Measurements from ENCODE around the gene MAST4. TPM values are rescaled to one million over a fixed set of nuclear protein-coding genes. Genes with fewer than 3 reads are reported as not detected.

The MAST4 gene
- polyA plus RNA-seq, 3 donors, result 12.5 to 15.3 (median 13.7) TPM

GRCh38 chr5:66896171-66896570 is 300.0 kb downstream of the MAST4 start:
- no peak for DNase-seq (ENCODE audit: low read depth in 3 of 3, low spot score in 2 of 3)

- no peak for DNase-seq (ENCODE audit: low read depth in 3 of 3, low spot score in 2 of 3)
Measured at GRCh38 chr5:66897356-66897755, 301.2 kb downstream of the MAST4 start.

DNA sequence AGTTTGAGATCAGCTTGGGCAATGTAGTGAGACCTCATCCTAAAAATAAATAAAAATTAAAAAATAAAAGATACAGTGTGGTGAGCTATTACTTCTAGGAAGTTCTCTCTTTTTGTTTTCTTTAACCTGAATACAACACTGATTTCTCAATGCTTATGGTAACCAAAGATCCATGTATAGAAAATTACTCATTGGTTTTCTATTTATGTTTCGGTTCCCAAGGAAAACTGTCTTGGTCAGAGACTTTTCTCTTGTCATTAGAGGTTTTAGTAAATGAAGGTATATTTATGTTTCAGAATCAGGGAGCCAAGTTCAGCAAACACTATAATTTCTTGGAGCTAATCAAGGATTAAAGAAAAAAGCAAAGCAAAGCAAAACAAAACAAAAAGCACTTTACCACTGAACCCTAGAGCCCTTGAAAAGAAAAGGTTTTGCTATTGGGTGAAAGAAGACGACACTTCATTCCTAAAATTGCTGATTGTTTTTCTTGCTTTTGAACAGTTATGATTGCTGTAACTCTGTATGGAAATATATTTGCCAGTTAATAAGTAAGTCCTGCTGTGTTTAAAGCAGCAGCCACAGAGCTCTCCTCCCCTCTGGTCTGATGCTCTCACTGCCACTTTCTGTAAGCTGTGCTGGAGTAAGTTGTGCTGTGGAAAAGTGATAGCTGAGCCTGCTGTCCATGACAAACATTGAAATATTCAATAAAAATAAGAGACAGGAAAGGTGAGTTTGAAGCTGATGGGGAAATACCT is 302.2 kb downstream of the MAST4 start:
- DNase-seq (ENCODE audit: low read depth in 3 of 3, low spot score in 2 of 3), result no peak

DNA sequence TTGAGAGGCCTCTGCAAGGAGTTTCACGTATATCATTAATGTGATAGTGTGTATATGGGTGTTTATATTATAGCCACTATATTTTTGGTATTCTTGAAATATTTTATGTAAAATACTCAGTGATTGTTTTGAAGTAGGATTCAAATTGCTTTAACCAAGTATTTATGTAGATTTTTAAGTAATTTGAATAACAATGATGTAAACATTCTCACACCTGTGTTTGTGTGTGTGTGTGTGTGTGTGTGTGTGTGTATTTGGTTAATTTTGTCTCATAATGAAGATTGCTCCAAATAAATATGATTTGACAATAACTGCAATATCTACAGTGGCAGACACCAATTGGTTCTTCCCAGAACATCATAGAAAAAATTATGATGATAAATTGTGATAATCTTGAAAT is 307.0 kb downstream of the MAST4 start:
- no peak for DNase-seq (ENCODE audit: low read depth in 3 of 3, low spot score in 2 of 3)

DNA sequence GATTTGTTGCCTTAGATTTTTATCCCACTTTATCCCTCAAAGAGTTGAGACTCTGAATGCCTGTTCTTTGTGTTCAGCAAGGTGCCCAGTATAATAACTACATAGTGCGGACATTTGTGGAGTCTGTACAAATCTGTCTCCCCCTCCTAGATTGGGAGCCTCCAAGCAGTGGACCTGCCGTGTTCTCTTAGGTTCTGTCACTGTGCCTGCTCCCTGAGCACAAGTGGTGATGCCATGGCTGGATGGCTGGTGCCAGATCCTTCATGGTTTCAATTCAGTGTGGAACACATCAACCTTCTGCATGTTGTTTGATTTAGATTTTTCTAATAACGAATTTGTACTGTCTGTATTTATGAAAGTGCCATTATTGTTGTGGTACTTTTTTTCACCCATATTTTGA is 307.5 kb downstream of the MAST4 start:
- no peak for DNase-seq (ENCODE audit: low read depth in 3 of 3, low spot score in 2 of 3)

- DNase-seq (ENCODE audit: low read depth in 3 of 3, low spot score in 2 of 3), result no peak
Measured at GRCh38 chr5:66904189-66904588, 308.0 kb downstream of the MAST4 start.

DNA sequence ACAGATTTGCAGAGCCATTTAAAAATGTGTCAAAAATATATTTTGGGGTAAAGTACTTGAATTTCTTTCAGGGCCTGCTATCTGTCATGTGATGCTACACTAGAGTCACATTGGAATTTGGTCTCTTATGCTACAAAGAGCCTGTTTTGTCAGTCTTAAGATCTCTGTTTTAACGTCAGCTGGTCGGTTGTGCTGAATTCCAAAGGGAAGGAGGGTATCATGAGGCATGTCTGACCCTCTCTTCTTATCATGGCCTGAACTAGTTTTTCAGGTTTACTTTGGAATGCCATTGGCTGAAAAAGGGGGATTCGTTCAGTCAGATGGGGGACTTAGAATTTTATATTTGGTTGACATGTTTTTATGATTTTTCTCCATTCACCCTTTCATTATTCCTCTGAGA is 309.8 kb downstream of the MAST4 start:
- DNase-seq (ENCODE audit: low read depth in 3 of 3, low spot score in 2 of 3), result no peak

GRCh38 chr5:66908230-66908629 is 312.0 kb downstream of the MAST4 start:
- DNase-seq (ENCODE audit: low read depth in 3 of 3, low spot score in 2 of 3), result no peak

GRCh38 chr5:66909364-66909763 is 313.2 kb downstream of the MAST4 start:
- no peak for DNase-seq (ENCODE audit: low read depth in 3 of 3, low spot score in 2 of 3)

GRCh38 chr5:66912787-66913186 is 316.6 kb downstream of the MAST4 start:
- DNase-seq (ENCODE audit: low read depth in 3 of 3, low spot score in 2 of 3), result no peak

- no peak for DNase-seq (ENCODE audit: low read depth in 3 of 3, low spot score in 2 of 3)
Measured at GRCh38 chr5:66915531-66915930, 319.3 kb downstream of the MAST4 start.

DNA sequence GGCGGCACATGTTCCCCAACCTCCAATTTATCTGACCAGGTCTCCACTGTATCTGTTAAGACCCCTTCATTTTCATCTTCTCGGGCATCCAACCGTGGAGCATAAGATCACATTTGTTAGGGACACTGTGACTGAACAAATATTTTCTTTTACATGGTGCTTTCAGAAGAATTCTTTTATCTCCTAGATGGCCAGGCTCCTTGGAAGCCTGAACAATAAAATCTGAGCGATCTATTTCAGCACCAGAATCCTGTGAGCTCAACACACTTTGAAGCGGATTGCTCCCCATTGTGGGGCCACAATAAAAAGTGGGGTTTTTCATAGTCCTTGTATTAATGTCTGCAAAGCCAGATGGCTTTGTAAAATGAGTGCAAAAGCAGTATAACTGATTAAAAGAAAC is 326.7 kb downstream of the MAST4 start:
- no peak for DNase-seq (ENCODE audit: low read depth in 3 of 3, low spot score in 2 of 3)

DNA sequence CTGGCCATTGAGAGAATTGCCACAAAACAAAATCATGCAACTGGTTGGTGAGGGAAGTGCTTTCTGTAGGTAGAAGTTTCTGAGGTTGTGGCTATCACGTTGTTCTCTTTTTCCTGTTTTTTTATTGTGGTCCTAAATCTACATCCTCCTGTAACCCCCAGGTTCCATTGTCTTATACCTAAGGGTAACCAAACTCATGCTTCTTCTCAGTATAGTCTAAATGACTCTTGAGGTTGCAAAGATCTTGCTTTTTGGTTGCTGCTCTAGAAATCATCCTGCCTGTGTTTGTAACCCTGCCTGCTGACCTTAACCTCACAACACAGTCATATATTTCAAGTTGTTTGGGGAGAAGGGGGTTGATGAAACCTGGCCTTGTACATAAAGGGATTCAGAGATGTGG is 327.3 kb downstream of the MAST4 start:
- DNase-seq (ENCODE audit: low read depth in 3 of 3, low spot score in 2 of 3), result no peak

- no peak for DNase-seq (ENCODE audit: low read depth in 3 of 3, low spot score in 2 of 3)
Measured at GRCh38 chr5:66923922-66924321, 327.7 kb downstream of the MAST4 start.

DNA sequence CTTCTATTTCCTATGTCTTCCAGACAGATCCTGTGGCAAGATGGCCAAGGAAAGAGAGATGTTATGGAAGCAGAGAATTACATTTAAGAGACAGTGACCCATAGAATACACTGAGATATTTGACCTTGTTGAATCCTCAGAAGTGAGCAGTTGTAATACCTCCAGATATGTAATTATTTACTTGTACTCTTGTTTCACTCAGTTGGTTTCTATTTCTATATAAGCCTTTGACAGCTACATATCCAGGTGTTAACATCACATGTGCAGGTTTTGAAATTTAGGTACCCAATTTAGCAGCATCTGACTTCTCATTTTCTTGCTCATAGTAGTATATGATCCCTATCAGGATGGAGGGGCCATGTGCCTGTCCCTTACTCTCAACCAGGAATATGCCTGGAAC is 330.9 kb downstream of the MAST4 start:
- no peak for DNase-seq (ENCODE audit: low read depth in 3 of 3, low spot score in 2 of 3)

GRCh38 chr5:66929281-66929680 is 333.1 kb downstream of the MAST4 start:
- no peak for DNase-seq (ENCODE audit: low read depth in 3 of 3, low spot score in 2 of 3)

DNA sequence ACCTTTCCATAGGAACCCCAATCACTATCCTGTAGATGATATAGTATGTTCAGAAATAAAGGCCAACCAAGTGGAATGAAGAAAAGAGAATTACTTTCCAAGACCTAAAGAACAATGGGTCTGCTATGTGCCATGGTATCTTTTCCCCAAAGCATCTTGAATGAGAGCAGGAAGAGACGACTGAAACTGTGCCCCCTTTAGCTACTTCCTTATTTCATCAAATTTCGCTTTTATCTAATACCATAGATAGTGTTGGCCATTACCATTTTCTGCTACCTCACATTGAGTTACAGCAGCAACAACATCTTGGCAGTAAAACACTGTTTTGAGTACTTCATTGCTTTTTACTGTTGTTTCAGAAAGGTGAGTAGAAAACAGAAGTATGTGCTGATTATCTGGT is 333.8 kb downstream of the MAST4 start:
- DNase-seq (ENCODE audit: low read depth in 3 of 3, low spot score in 2 of 3), result no peak

DNA sequence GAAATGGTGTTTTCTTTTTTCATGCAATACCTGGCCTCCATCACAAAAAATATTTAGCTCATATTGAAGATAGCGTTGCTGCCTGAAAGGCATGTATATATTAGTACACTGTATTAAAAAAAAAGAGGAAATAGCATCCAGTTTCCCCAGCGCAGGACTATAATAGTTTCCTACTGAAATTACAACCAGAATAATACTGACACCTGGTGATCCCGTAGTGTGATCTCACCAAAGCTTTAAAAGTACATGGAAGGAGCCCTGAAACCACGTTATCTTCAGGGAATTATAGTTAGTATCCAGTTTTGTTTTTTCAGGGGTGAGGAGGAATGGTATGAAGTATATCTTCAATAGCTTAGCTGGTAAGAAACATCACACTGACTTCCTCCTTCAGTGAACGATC is 335.5 kb downstream of the MAST4 start:
- DNase-seq (ENCODE audit: low read depth in 3 of 3, low spot score in 2 of 3), result no peak

GRCh38 chr5:66932457-66932856 is 336.3 kb downstream of the MAST4 start:
- DNase-seq (ENCODE audit: low read depth in 3 of 3, low spot score in 2 of 3), result no peak

GRCh38 chr5:66933066-66933465 is 336.9 kb downstream of the MAST4 start:
- no peak for DNase-seq (ENCODE audit: low read depth in 3 of 3, low spot score in 2 of 3)

DNA sequence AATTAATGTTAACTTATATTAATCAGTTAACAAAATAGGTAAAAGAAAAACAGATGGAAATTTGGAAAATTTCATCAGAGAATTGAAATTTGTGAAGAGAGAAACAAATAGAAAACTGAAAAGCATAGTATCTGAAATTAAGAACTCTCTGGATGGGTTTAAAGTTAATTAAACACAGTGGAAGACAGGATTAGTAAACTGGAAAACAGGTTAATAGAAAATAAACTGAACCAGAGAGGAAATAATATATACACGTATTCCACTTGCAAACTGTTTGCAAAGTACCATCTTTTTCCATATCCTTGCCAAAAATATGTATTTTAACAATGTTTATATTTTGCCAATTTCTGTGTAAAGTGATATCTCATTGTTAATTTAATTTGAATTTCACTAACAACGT is 342.9 kb downstream of the MAST4 start:
- DNase-seq (ENCODE audit: low read depth in 3 of 3, low spot score in 2 of 3), result no peak

GRCh38 chr5:66945389-66946349 is 349.5 kb downstream of the MAST4 start:
- no peak for DNase-seq (ENCODE audit: low read depth in 3 of 3, low spot score in 2 of 3)
